Osteocyte (in vitro differentiated cells): Measurements from ENCODE around the gene LPIN3. TPM values are rescaled to one million over a fixed set of nuclear protein-coding genes. Genes with fewer than 3 reads are reported as not detected.
A peak's percentile ranks its signal among the peaks of the same experiment; 100 is the strongest.

ENCODE experiments used
- DNase-seq: peaks from one replicate; pipeline ENCODE4 v3.0.0; 2021; ENCODE audit warnings: mixed read lengths; ENCODE audit not compliant: unreplicated experiment; ENCODE audit errors: extremely low spot score
- H3K27ac Mint-ChIP-seq: one replicate; pipeline ENCODE4 v1.8.0; 2021; ENCODE audit warnings: mild to moderate bottlenecking, mixed read lengths; ENCODE audit not compliant: unreplicated experiment
- H3K27me3 Mint-ChIP-seq: one replicate; pipeline ENCODE4 v1.8.0; 2021; ENCODE audit warnings: mixed read lengths; ENCODE audit not compliant: unreplicated experiment
- H3K36me3 Mint-ChIP-seq: one replicate; pipeline ENCODE4 v1.8.0; 2021; ENCODE audit warnings: mixed read lengths; ENCODE audit not compliant: unreplicated experiment
- H3K4me1 Mint-ChIP-seq: one replicate; pipeline ENCODE4 v1.8.0; 2021; ENCODE audit warnings: mixed read lengths; ENCODE audit not compliant: unreplicated experiment
- H3K4me3 Mint-ChIP-seq: one replicate; pipeline ENCODE4 v1.8.0; 2021; ENCODE audit warnings: mild to moderate bottlenecking, moderate library complexity, mixed read lengths; ENCODE audit not compliant: unreplicated experiment
- H3K9me3 Mint-ChIP-seq: one replicate; pipeline ENCODE4 v1.8.0; 2021; ENCODE audit warnings: mixed read lengths; ENCODE audit not compliant: unreplicated experiment
- CTCF ChIP-seq: fragments of 200-600 bp; sonication (generic); IDR thresholded peaks from 2 replicates; pipeline ENCODE4 v1.5.0; 2021; ENCODE audit warnings: antibody characterized with exemption, mild to moderate bottlenecking, moderate library complexity
- total RNA-seq: library from RNA; stranded (reverse); gene quantifications from 2 replicates; pipeline ENCODE4 v1.2.1, GENCODE V29; 2021

LPIN3 gene
- total RNA-seq, 1 donor from 2014 or later, result 2.9 TPM

- Mint-ChIP-seq H3K27ac (peak overlapping the region; percentile 80), H3K9me3 (no peaks in the 10 kb centered on the region), H3K4me3 (peak overlapping the region; percentile 75), H3K36me3 (no peaks in the 10 kb centered on the region), H3K27me3 (no peaks in the 10 kb centered on the region), H3K4me1 (peaks cover 12% of the 10 kb centered on the region)
- TF ChIP-seq CTCF, result peak; percentile 100
- peak; percentile 92 for DNase-seq
Measured at GRCh38 chr20:41339957-41340326, 679 bp upstream of the LPIN3 start.

- no peaks in the 10 kb centered on the region for H3K27me3 Mint-ChIP-seq
- no peak for TF ChIP-seq CTCF
- H3K4me1 Mint-ChIP-seq, result peaks cover 12% of the 10 kb centered on the region
- DNase-seq, result no peak
- H3K9me3 Mint-ChIP-seq, result no peaks in the 10 kb centered on the region
- H3K36me3 Mint-ChIP-seq, result no peaks in the 10 kb centered on the region
- no peak overlapping the region for H3K4me3 Mint-ChIP-seq
- no peak overlapping the region for H3K27ac Mint-ChIP-seq
Measured at GRCh38 chr20:41342474-41343464, 2.1 kb downstream of the LPIN3 start.

- Mint-ChIP-seq H3K27me3 (no peaks in the 10 kb centered on the region), H3K4me1 (peaks cover 11% of the 10 kb centered on the region), H3K27ac (no peak overlapping the region), H3K9me3 (no peaks in the 10 kb centered on the region), H3K36me3 (no peaks in the 10 kb centered on the region), H3K4me3 (no peak overlapping the region)
- DNase-seq, result no peak
- no peak for TF ChIP-seq CTCF
Measured at GRCh38 chr20:41344477-41344876, 3.9 kb downstream of the LPIN3 start.

- H3K4me1 Mint-ChIP-seq, result peaks cover 5% of the 10 kb centered on the region
- H3K27ac Mint-ChIP-seq, result no peak overlapping the region
- no peaks in the 10 kb centered on the region for H3K9me3 Mint-ChIP-seq
- DNase-seq, result no peak
- H3K27me3 Mint-ChIP-seq, result no peaks in the 10 kb centered on the region
- H3K36me3 Mint-ChIP-seq, result no peaks in the 10 kb centered on the region
- H3K4me3 Mint-ChIP-seq, result no peak overlapping the region
- no peak for TF ChIP-seq CTCF
Measured at GRCh38 chr20:41344938-41345728, 4.5 kb downstream of the LPIN3 start.

- no peaks in the 10 kb centered on the region for H3K36me3 Mint-ChIP-seq
- no peak overlapping the region for H3K4me3 Mint-ChIP-seq
- TF ChIP-seq CTCF, result no peak
- H3K4me1 Mint-ChIP-seq, result peaks cover 2% of the 10 kb centered on the region
- H3K9me3 Mint-ChIP-seq, result no peaks in the 10 kb centered on the region
- no peak for DNase-seq
- no peak overlapping the region for H3K27ac Mint-ChIP-seq
- H3K27me3 Mint-ChIP-seq, result no peaks in the 10 kb centered on the region
Measured at GRCh38 chr20:41345729-41346067, 5.1 kb downstream of the LPIN3 start.
